ENCODE results near the gene JOSD2.
"Not testable (repeated sequence)": the region's sequence is repeated elsewhere in the genome, so short reads cannot be mapped to it uniquely, and the experiment has no call there.

The JOSD2 gene

GRCh38 chr19:50542943-50543342 is 32.0 kb upstream of the JOSD2 start:
- Histone ChIP-seq H3K9me3 (ENCODE audit: control insufficient read depth in 2 of 2, low read length in 2 of 2) (no peaks in the 10 kb centered on the region), H3K4me3 (ENCODE audit: low read length in 2 of 2) (no peak overlapping the region), H3K9ac (ENCODE audit: low read length in 2 of 2) (no peak overlapping the region), H3K27me3 (ENCODE audit: control insufficient read depth in 1 of 2, insufficient read depth in 2 of 2, low read length in 2 of 2) (no peaks in the 10 kb centered on the region), H3K4me1 (ENCODE audit: control insufficient read depth, insufficient read depth, low read length) (no peaks in the 10 kb centered on the region), H3K36me3 (ENCODE audit: control insufficient read depth in 2 of 2, insufficient read depth in 2 of 2, low read length in 2 of 2) (no peaks in the 10 kb centered on the region), H3K27ac (ENCODE audit: low read length) (no peak overlapping the region)

GRCh38 chr19:50537769-50538230 is 26.8 kb upstream of the JOSD2 start:
- Histone ChIP-seq H3K27me3 (ENCODE audit: control insufficient read depth in 1 of 2, insufficient read depth in 2 of 2, low read length in 2 of 2) (peaks cover 2 to 4% of the 10 kb centered on the region in 2 donors), H3K27ac (ENCODE audit: low read length) (no peak overlapping the region), H3K4me3 (ENCODE audit: low read length in 2 of 2) (no peak overlapping the region), H3K9ac (ENCODE audit: low read length in 2 of 2) (no peak overlapping the region), H3K9me3 (ENCODE audit: control insufficient read depth in 2 of 2, low read length in 2 of 2) (peaks cover under 1 to 4% of the 10 kb centered on the region in 2 donors), H3K4me1 (ENCODE audit: control insufficient read depth, insufficient read depth, low read length) (no peaks in the 10 kb centered on the region), H3K36me3 (ENCODE audit: control insufficient read depth in 2 of 2, insufficient read depth in 2 of 2, low read length in 2 of 2) (no peaks in the 10 kb centered on the region)

- no peak overlapping the region for H3K4me3 ChIP-seq (ENCODE audit: low read length in 2 of 2)
- H3K9ac ChIP-seq (ENCODE audit: low read length in 2 of 2), result no peak overlapping the region
- no peaks in the 10 kb centered on the region for H3K36me3 ChIP-seq (ENCODE audit: control insufficient read depth in 2 of 2, insufficient read depth in 2 of 2, low read length in 2 of 2)
- H3K4me1 ChIP-seq (ENCODE audit: control insufficient read depth, insufficient read depth, low read length), result no peaks in the 10 kb centered on the region
- peaks cover 6 to 9% of the 10 kb centered on the region in 2 donors for H3K9me3 ChIP-seq (ENCODE audit: control insufficient read depth in 2 of 2, low read length in 2 of 2)
- H3K27ac ChIP-seq (ENCODE audit: low read length), result no peak overlapping the region
- peaks cover 4 to 6% of the 10 kb centered on the region in 2 donors for H3K27me3 ChIP-seq (ENCODE audit: control insufficient read depth in 1 of 2, insufficient read depth in 2 of 2, low read length in 2 of 2)
Measured at GRCh38 chr19:50537306-50537685, 26.3 kb upstream of the JOSD2 start.

- peaks cover 4 to 9% of the 10 kb centered on the region in 2 donors for H3K27me3 ChIP-seq (ENCODE audit: control insufficient read depth in 1 of 2, insufficient read depth in 2 of 2, low read length in 2 of 2)
- no peaks in the 10 kb centered on the region for H3K36me3 ChIP-seq (ENCODE audit: control insufficient read depth in 2 of 2, insufficient read depth in 2 of 2, low read length in 2 of 2)
- H3K4me3 ChIP-seq (ENCODE audit: low read length in 2 of 2), result no peak overlapping the region
- H3K9me3 ChIP-seq (ENCODE audit: control insufficient read depth in 2 of 2, low read length in 2 of 2), result peaks cover 6 to 11% of the 10 kb centered on the region in 2 donors
- no peak overlapping the region for H3K27ac ChIP-seq (ENCODE audit: low read length)
- no peak overlapping the region for H3K9ac ChIP-seq (ENCODE audit: low read length in 2 of 2)
- H3K4me1 ChIP-seq (ENCODE audit: control insufficient read depth, insufficient read depth, low read length), result no peaks in the 10 kb centered on the region
Measured at GRCh38 chr19:50536662-50537305, 25.8 kb upstream of the JOSD2 start.

GRCh38 chr19:50535672-50536187 is 24.7 kb upstream of the JOSD2 start:
- H3K9me3 ChIP-seq (ENCODE audit: control insufficient read depth in 2 of 2, low read length in 2 of 2), result peaks cover 6 to 11% of the 10 kb centered on the region in 2 donors
- no peaks in the 10 kb centered on the region for H3K4me1 ChIP-seq (ENCODE audit: control insufficient read depth, insufficient read depth, low read length)
- no peak overlapping the region for H3K27ac ChIP-seq (ENCODE audit: low read length)
- H3K27me3 ChIP-seq (ENCODE audit: control insufficient read depth in 1 of 2, insufficient read depth in 2 of 2, low read length in 2 of 2), result peaks cover 11 to 13% of the 10 kb centered on the region in 2 donors
- H3K36me3 ChIP-seq (ENCODE audit: control insufficient read depth in 2 of 2, insufficient read depth in 2 of 2, low read length in 2 of 2), result no peaks in the 10 kb centered on the region
- H3K9ac ChIP-seq (ENCODE audit: low read length in 2 of 2), result no peak overlapping the region
- no peak overlapping the region for H3K4me3 ChIP-seq (ENCODE audit: low read length in 2 of 2)

- no peak overlapping the region for H3K27ac ChIP-seq (ENCODE audit: low read length)
- H3K9ac ChIP-seq (ENCODE audit: low read length in 2 of 2), result no peak overlapping the region
- H3K4me3 ChIP-seq (ENCODE audit: low read length in 2 of 2), result no peak overlapping the region
- H3K4me1 ChIP-seq (ENCODE audit: control insufficient read depth, insufficient read depth, low read length), result no peaks in the 10 kb centered on the region
- no peaks in the 10 kb centered on the region for H3K36me3 ChIP-seq (ENCODE audit: control insufficient read depth in 2 of 2, insufficient read depth in 2 of 2, low read length in 2 of 2)
- H3K9me3 ChIP-seq (ENCODE audit: control insufficient read depth in 2 of 2, low read length in 2 of 2), result peaks cover 6 to 11% of the 10 kb centered on the region in 2 donors
- peaks cover 11 to 13% of the 10 kb centered on the region in 2 donors for H3K27me3 ChIP-seq (ENCODE audit: control insufficient read depth in 1 of 2, insufficient read depth in 2 of 2, low read length in 2 of 2)
Measured at GRCh38 chr19:50534478-50534877, 23.5 kb upstream of the JOSD2 start.

GRCh38 chr19:50532952-50533351 is 22.0 kb upstream of the JOSD2 start:
- Histone ChIP-seq H3K9me3 (ENCODE audit: control insufficient read depth in 2 of 2, low read length in 2 of 2) (peaks cover 6 to 11% of the 10 kb centered on the region in 2 donors), H3K4me3 (ENCODE audit: low read length in 2 of 2) (no peak overlapping the region), H3K9ac (ENCODE audit: low read length in 2 of 2) (no peak overlapping the region), H3K4me1 (ENCODE audit: control insufficient read depth, insufficient read depth, low read length) (no peaks in the 10 kb centered on the region), H3K27me3 (ENCODE audit: control insufficient read depth in 1 of 2, insufficient read depth in 2 of 2, low read length in 2 of 2) (peaks cover 11 to 13% of the 10 kb centered on the region in 2 donors), H3K36me3 (ENCODE audit: control insufficient read depth in 2 of 2, insufficient read depth in 2 of 2, low read length in 2 of 2) (no peaks in the 10 kb centered on the region), H3K27ac (ENCODE audit: low read length) (no peak overlapping the region)

- H3K27me3 ChIP-seq (ENCODE audit: control insufficient read depth in 1 of 2, insufficient read depth in 2 of 2, low read length in 2 of 2), result peaks cover 8 to 11% of the 10 kb centered on the region in 2 donors
- H3K9me3 ChIP-seq (ENCODE audit: control insufficient read depth in 2 of 2, low read length in 2 of 2), result peaks cover 6 to 11% of the 10 kb centered on the region in 2 donors
- H3K27ac ChIP-seq (ENCODE audit: low read length), result no peak overlapping the region
- no peak overlapping the region for H3K9ac ChIP-seq (ENCODE audit: low read length in 2 of 2)
- no peak overlapping the region for H3K4me3 ChIP-seq (ENCODE audit: low read length in 2 of 2)
- no peaks in the 10 kb centered on the region for H3K36me3 ChIP-seq (ENCODE audit: control insufficient read depth in 2 of 2, insufficient read depth in 2 of 2, low read length in 2 of 2)
- H3K4me1 ChIP-seq (ENCODE audit: control insufficient read depth, insufficient read depth, low read length), result no peaks in the 10 kb centered on the region
Measured at GRCh38 chr19:50531171-50531612, 20.2 kb upstream of the JOSD2 start.

GRCh38 chr19:50528052-50528451 is 17.1 kb upstream of the JOSD2 start:
- not testable (repeated sequence) for H3K9ac ChIP-seq (ENCODE audit: low read length in 2 of 2); H3K4me1 ChIP-seq (ENCODE audit: control insufficient read depth, insufficient read depth, low read length); H3K36me3 ChIP-seq (ENCODE audit: control insufficient read depth in 2 of 2, insufficient read depth in 2 of 2, low read length in 2 of 2); H3K4me3 ChIP-seq (ENCODE audit: low read length in 2 of 2); H3K27ac ChIP-seq (ENCODE audit: low read length); H3K9me3 ChIP-seq (ENCODE audit: control insufficient read depth in 2 of 2, low read length in 2 of 2)
- H3K27me3 ChIP-seq (ENCODE audit: control insufficient read depth in 1 of 2, insufficient read depth in 2 of 2, low read length in 2 of 2), result peaks cover 8 to 11% of the 10 kb centered on the region in 2 donors

- H3K9me3 ChIP-seq (ENCODE audit: control insufficient read depth in 2 of 2, low read length in 2 of 2), result no peaks in the 10 kb centered on the region
- no peaks in the 10 kb centered on the region for H3K4me1 ChIP-seq (ENCODE audit: control insufficient read depth, insufficient read depth, low read length)
- H3K9ac ChIP-seq (ENCODE audit: low read length in 2 of 2), result no peak overlapping the region
- H3K27ac ChIP-seq (ENCODE audit: low read length), result no peak overlapping the region
- no peak overlapping the region for H3K4me3 ChIP-seq (ENCODE audit: low read length in 2 of 2)
- H3K27me3 ChIP-seq (ENCODE audit: control insufficient read depth in 1 of 2, insufficient read depth in 2 of 2, low read length in 2 of 2), result peaks cover 0 to 3% of the 10 kb centered on the region in 2 donors
- no peaks in the 10 kb centered on the region for H3K36me3 ChIP-seq (ENCODE audit: control insufficient read depth in 2 of 2, insufficient read depth in 2 of 2, low read length in 2 of 2)
Measured at GRCh38 chr19:50522881-50523280, 11.9 kb upstream of the JOSD2 start.

- Histone ChIP-seq H3K9ac (ENCODE audit: low read length in 2 of 2) (no peak overlapping the region), H3K4me3 (ENCODE audit: low read length in 2 of 2) (no peak overlapping the region), H3K27ac (ENCODE audit: low read length) (no peak overlapping the region), H3K9me3 (ENCODE audit: control insufficient read depth in 2 of 2, low read length in 2 of 2) (no peaks in the 10 kb centered on the region), H3K4me1 (ENCODE audit: control insufficient read depth, insufficient read depth, low read length) (no peaks in the 10 kb centered on the region), H3K27me3 (ENCODE audit: control insufficient read depth in 1 of 2, insufficient read depth in 2 of 2, low read length in 2 of 2) (peaks cover 0 to 3% of the 10 kb centered on the region in 2 donors), H3K36me3 (ENCODE audit: control insufficient read depth in 2 of 2, insufficient read depth in 2 of 2, low read length in 2 of 2) (no peaks in the 10 kb centered on the region)
Measured at GRCh38 chr19:50520822-50521465, 10.0 kb upstream of the JOSD2 start.
